ENCODE results near the gene PAN2. TPM values are rescaled to one million over a fixed set of nuclear protein-coding genes. Genes with fewer than 3 reads are reported as not detected.

Gene PAN2
- total RNA-seq, 1 donor from 2014 or later = 15.4 TPM

GRCh38 chr12:56338308-56339157 lies 4.7 kb upstream of the PAN2 start, which contains the start of gene IL23A:
TSS of gene IL23A (plus strand) at chr12:56338884. CDS start at chr12:56339045, 161 bp downstream.
- H3K27ac ChIP-seq (ENCODE audit: low read depth, low read length) = no peak within 1 kb of the TSS
- Mint-ChIP-seq H3K27ac (ENCODE audit: unreplicated experiment) (peak within 1 kb of the TSS; percentile 68), H3K4me3 (ENCODE audit: unreplicated experiment) (peak within 1 kb of the TSS; percentile 43), H3K4me1 (ENCODE audit: low read depth, unreplicated experiment) (peaks cover 8% of the 10 kb centered on the region), H3K27me3 (ENCODE audit: low read depth, unreplicated experiment) (no peaks in the 10 kb centered on the region), H3K36me3 (ENCODE audit: low read depth, unreplicated experiment) (peaks cover 14% of the 10 kb centered on the region), H3K9me3 (ENCODE audit: unreplicated experiment) (no peaks in the 10 kb centered on the region)
- no peaks in the 10 kb centered on the region for H3K27me3 ChIP-seq (ENCODE audit: insufficient read depth, low read length)
- no peaks in the 10 kb centered on the region for H4K20me1 ChIP-seq (ENCODE audit: insufficient read depth, low read length)
- H3K4me3 ChIP-seq (ENCODE audit: insufficient read depth, low read depth, low read length) = no peak within 1 kb of the TSS
- H2AFZ ChIP-seq (ENCODE audit: low read depth, low read length) = no peak within 1 kb of the TSS
- peaks cover 13% of the 10 kb centered on the region for H3K4me1 ChIP-seq (ENCODE audit: insufficient read depth, low read length)
- DNase-seq (ENCODE audit: low read depth) (peak; percentile 60), FAIRE-seq (no peak)
- no peak within 1 kb of the TSS for H3K9ac ChIP-seq (ENCODE audit: low read length)
- H3K36me3 ChIP-seq (ENCODE audit: insufficient read depth, low read length) = peaks cover 5% of the 10 kb centered on the region
- no peaks in the 10 kb centered on the region for H3K9me3 ChIP-seq (ENCODE audit: insufficient read depth, low read depth, low read length)
- no peak for TF ChIP-seq EZH2 (IDR thresholded peaks at IDR 0.05; ENCODE audit: insufficient read depth, low read length)
- TF ChIP-seq, protein P1, sequence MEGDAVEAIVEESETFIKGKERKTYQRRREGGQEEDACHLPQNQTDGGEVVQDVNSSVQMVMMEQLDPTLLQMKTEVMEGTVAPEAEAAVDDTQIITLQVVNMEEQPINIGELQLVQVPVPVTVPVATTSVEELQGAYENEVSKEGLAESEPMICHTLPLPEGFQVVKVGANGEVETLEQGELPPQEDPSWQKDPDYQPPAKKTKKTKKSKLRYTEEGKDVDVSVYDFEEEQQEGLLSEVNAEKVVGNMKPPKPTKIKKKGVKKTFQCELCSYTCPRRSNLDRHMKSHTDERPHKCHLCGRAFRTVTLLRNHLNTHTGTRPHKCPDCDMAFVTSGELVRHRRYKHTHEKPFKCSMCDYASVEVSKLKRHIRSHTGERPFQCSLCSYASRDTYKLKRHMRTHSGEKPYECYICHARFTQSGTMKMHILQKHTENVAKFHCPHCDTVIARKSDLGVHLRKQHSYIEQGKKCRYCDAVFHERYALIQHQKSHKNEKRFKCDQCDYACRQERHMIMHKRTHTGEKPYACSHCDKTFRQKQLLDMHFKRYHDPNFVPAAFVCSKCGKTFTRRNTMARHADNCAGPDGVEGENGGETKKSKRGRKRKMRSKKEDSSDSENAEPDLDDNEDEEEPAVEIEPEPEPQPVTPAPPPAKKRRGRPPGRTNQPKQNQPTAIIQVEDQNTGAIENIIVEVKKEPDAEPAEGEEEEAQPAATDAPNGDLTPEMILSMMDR (IDR thresholded peaks at IDR 0.05; ENCODE audit: insufficient read depth, low read depth, low read length) = no peak
- H3K79me2 ChIP-seq (ENCODE audit: insufficient read depth, low read length) = no peaks in the 10 kb centered on the region
- H3K4me2 ChIP-seq (ENCODE audit: low read length) = peak within 1 kb of the TSS; percentile 7

- Histone ChIP-seq H3K36me3 (ENCODE audit: insufficient read depth, low read length) (peaks cover 4% of the 10 kb centered on the region), H3K9me3 (ENCODE audit: insufficient read depth, low read depth, low read length) (no peaks in the 10 kb centered on the region), H4K20me1 (ENCODE audit: insufficient read depth, low read length) (no peaks in the 10 kb centered on the region), H2AFZ (ENCODE audit: low read depth, low read length) (no peak overlapping the region), H3K4me3 (ENCODE audit: insufficient read depth, low read depth, low read length) (no peak overlapping the region), H3K79me2 (ENCODE audit: insufficient read depth, low read length) (no peaks in the 10 kb centered on the region), H3K4me2 (ENCODE audit: low read length) (no peak overlapping the region), H3K9ac (ENCODE audit: low read length) (no peak overlapping the region), H3K27ac (ENCODE audit: low read depth, low read length) (no peak overlapping the region), H3K27me3 (ENCODE audit: insufficient read depth, low read length) (no peaks in the 10 kb centered on the region), H3K4me1 (ENCODE audit: insufficient read depth, low read length) (peaks cover 20% of the 10 kb centered on the region)
- Mint-ChIP-seq H3K9me3 (ENCODE audit: unreplicated experiment) (no peaks in the 10 kb centered on the region), H3K27ac (ENCODE audit: unreplicated experiment) (no peak overlapping the region), H3K36me3 (ENCODE audit: low read depth, unreplicated experiment) (peaks cover 8% of the 10 kb centered on the region), H3K27me3 (ENCODE audit: low read depth, unreplicated experiment) (no peaks in the 10 kb centered on the region), H3K4me1 (ENCODE audit: low read depth, unreplicated experiment) (peaks cover 10% of the 10 kb centered on the region), H3K4me3 (ENCODE audit: unreplicated experiment) (no peak overlapping the region)
- DNase-seq (ENCODE audit: low read depth) = no peak
- FAIRE-seq = no peak
- TF ChIP-seq, protein P1 (IDR thresholded peaks at IDR 0.05; ENCODE audit: insufficient read depth, low read depth, low read length) = no peak
Measured at GRCh38 chr12:56337753-56338251, 4.0 kb upstream of the PAN2 start.
